ENCODE data around the gene FGFR2.
"Not testable (repeated sequence)": the region's sequence is repeated elsewhere in the genome, so short reads cannot be mapped to it uniquely, and the experiment has no call there.

FGFR2 gene

GRCh38 chr10:121524157-121524817, 74.0 kb downstream of the FGFR2 start:
- no peak for DNase-seq (ENCODE audit: low read depth)

DNA sequence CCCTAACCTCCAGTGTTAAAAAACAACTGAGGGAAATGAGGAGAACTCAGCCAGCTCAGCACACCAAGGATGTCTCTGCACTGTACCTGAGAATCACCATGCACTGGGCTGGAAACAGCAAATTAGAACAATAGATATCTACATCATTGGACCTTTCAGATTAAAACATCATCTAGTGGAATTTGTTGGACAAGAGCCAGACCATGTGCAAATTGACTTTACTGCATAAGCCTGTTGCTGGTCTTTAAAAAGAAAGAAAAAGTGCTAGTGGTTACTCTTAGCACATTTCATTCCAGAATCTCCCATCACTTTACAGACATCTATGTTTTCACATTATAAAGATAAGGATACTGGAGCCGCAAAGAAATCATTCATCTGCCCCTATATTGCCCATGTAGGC, 75.4 kb downstream of the FGFR2 start:
- no peak for DNase-seq (ENCODE audit: low read depth)

DNA sequence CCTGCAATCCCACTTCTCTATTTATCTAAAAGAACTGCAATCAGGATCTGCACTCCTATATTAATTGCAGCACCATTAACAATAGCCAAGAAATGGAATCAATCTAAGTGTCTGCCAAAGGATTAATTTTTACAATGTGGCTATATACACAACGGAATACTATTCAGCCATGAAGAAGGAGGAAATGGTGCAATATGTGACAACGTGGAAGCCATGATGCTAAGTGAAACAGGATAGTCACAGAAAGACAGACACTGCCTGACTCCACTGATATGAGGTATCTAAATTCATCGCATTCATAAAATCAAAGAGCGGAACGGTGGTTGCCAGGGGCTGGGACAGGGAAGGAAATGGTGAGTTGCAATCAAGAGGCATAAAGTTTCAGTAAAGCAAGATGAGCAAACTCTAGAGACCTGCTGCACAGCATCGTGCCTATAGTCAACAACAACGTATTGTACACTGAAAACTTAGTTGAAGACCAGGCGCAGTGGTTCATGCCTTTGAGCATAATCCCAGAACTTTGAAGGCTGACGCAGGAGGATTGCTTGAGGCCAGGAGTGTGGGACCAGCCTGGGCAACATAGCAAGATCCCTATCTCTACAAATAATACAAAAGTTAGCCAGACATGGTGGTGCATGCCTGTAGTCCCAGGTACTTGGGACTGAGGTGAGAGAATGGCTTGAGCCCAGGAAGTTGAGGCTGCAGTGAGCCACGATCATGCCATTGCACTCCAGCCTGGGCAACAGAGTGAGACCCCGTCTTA, 76.3 kb downstream of the FGFR2 start:
- no peak for DNase-seq (ENCODE audit: low read depth)

- not testable (repeated sequence) for DNase-seq (ENCODE audit: low read depth)
Observed at GRCh38 chr10:121520526-121520925, 77.7 kb downstream of the FGFR2 start.

GRCh38 chr10:121519901-121520493, 78.2 kb downstream of the FGFR2 start:
- DNase-seq (ENCODE audit: low read depth), result no peak

- DNase-seq (ENCODE audit: low read depth), result no peak
Observed at GRCh38 chr10:121519411-121519810, 78.8 kb downstream of the FGFR2 start.

GRCh38 chr10:121518333-121518732, 79.9 kb downstream of the FGFR2 start:
- no peak for DNase-seq (ENCODE audit: low read depth)

- DNase-seq (ENCODE audit: low read depth), result no peak
Observed at GRCh38 chr10:121516093-121516865, 82.0 kb downstream of the FGFR2 start.

GRCh38 chr10:121514141-121514865, 83.9 kb downstream of the FGFR2 start:
- DNase-seq (ENCODE audit: low read depth), result no peak

DNA sequence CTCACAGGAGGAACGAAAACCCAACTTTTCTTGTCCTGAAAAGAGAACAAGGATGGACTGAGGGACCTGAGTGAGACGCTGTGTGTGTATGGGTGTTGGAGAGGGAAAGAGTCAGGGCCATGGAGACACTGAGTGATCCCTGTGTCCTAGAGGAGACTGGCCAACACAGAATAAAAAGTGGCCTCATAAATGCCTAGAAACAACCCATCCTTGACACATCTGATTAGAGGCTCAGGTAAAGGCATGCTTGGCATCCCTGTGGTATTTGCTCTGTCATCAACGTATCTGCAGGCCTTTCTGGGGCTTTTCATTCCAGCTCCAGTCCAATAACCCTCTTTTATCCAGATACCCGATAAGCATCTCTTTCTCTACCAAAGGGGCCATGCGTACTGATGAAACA, 86.3 kb downstream of the FGFR2 start:
- DNase-seq (ENCODE audit: low read depth), result no peak

DNA sequence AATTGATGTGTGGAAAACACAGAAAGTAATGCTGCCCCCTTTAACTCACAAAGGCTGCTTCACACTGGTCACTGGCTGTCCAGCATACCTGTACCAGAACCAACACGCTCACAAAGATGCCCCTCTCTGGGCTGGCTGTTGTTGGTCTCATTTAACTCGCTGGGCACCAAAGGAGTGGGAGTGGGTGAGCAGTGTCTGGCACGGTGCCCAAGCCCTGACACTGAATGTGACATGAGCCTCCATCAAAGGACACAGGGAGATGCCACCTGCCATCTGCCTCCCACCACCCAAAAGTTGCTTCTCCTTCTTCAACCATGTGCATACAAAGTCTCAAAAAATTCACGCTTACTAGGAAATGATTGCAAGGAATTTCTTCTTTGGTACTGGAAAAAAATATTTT, 86.8 kb downstream of the FGFR2 start:
- DNase-seq (ENCODE audit: low read depth), result no peak

DNA sequence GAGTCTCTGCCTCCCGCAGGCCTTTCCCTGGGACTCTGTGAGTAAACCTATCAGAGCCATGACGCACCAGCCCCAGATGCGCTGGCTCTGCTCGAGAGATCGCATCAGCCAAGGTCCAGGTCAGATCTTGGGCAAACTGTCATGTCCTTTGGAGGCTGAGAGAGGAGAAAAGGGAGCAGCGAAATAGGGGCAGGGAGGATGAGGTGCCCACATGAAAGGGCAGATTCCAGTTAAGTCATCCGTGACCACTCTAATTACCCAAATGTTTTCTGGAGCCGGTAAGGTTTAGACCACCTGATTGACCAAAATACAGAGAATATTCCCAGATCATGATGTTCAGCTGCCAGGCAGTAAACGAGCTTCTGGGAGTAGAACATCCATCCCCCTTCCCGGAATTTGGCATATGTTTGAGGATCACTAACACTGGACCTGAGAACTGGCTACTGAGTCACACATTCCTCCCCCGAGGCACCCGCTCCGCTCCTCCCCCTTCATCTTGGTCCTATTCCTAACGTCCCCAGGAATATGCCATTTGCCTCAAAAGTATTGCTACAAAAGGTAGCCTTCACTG, 88.0 kb downstream of the FGFR2 start:
- no peak for DNase-seq (ENCODE audit: low read depth)

DNA sequence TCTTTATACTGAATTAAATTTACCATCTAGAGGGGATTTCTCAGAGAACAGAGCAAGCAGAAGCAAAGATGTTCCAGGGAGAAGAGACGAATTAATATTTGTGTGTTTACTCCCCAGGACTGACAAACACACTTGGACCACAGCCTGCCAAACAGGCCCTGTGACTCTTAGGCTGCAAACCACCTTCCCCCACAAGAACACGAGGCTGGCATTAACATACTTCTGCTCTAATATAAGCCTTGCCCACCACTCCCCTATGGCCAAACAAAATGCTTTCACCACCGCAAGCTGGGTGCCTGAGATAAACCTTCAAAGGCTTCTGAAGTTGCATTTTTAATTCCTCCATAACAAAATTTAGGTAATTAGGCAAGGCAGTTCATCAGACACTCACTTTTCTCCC, 88.4 kb downstream of the FGFR2 start:
- no peak for DNase-seq (ENCODE audit: low read depth)

DNA sequence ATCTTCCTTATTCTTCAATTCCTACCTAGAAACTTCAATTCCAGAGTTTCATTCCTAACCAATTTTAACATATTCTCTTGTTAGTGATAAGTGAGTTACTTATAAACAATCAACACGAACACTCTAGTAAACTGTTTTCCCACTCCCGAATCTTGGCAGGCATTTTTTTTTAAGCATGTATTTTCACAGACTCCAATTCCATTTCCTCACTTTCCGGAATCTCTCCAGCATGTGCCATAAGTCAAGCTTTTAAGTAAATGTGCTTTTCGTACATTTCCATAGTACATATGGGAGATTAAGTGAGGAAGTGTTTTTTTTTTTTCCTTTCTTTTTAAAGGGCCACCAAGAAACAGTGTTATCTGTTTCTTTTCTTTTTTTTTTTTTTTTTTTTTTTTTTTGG, 89.1 kb downstream of the FGFR2 start:
- DNase-seq (ENCODE audit: low read depth), result no peak

DNA sequence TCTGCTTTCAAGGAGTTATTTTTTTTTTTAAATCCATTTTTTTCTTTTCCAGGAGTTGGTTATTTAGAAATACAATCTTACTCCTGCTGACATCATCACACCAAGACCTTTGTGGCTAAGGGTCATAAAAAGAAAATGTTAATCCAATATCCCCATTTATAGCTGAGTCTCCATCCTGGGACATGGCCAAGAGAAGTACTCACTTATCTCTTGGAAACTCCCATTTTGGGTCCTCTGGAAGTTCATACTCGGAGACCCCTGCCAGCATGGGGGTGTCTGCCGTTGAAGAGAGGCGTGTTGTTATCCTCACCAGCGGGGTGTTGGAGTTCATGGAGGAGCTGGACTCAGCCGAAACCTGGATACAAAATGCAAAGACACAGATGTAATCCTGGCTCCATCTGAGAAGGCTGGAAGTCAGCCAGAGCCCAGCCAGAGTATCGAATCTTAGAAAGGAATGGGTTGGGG, 94.6 kb downstream of the FGFR2 start:
- no peak for DNase-seq (ENCODE audit: low read depth)

DNA sequence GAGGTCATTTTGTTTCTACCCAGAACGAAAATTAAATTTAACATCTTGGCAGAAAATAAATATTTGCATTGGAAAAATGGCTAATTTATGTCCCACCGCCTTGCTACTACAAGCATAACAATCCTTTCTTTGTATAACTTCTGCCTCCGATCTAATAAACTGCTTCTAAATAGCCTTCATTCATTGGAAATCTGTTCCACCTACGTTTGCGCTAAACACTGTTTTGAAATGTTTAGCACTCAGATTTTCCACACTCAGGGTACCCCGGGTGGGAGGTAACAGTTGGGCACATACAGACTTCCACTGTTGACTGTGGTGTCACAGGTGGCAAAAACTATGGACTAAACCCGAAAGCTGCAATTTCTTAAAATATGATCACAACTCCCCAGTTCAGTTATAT, 96.4 kb downstream of the FGFR2 start:
- no peak for DNase-seq (ENCODE audit: low read depth)

- no peak for DNase-seq (ENCODE audit: low read depth)
Observed at GRCh38 chr10:121500701-121501332, 97.4 kb downstream of the FGFR2 start.

- DNase-seq (ENCODE audit: low read depth), result no peak
Observed at GRCh38 chr10:121497513-121498470, 100.5 kb downstream of the FGFR2 start.

GRCh38 chr10:121495719-121496118, 102.5 kb downstream of the FGFR2 start:
- no peak for DNase-seq (ENCODE audit: low read depth)

DNA sequence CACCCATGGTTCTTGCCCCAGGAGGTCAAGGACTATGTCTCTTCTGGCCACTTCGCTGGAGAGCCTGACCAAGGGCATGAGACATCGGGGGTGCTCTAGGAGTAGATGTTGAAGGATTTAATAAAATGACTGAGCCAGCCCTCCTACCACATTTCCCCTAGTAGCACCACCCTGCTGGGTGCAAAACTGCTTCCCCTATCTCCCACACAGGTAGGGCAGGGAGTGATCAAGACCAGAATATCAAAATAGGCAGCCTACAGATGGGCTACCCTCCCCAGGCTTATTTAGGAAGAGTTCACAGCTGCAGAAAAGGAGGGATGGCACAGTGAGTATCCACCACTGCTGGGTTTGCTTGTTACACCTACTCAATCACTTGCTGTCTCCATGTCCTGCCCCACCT, 103.9 kb downstream of the FGFR2 start:
- no peak for DNase-seq (ENCODE audit: low read depth)

All from CMK (cell line).